Uterus (tissue), 2 donors: ENCODE data around the gene HADHB.

Experiments
- CTCF ChIP-seq, 4 experiments: fragments of 200-600 bp in 2 of 4; fragments of 450-650 bp in 2 of 4; sonication (generic) in 2 of 4; IDR thresholded peaks; one replicate each; pipeline ENCODE4 v1.5.1; 2016 to 2019; ENCODE audit warnings: antibody characterized with exemption in 4 of 4, mild to moderate bottlenecking in 2 of 4, moderate library complexity in 1 of 4
- POLR2A ChIP-seq, 2 donors: fragments of 450-650 bp; IDR thresholded peaks; one replicate each; pipeline ENCODE4 v1.6.1; 2016; ENCODE audit warnings: antibody characterized with exemption in 2 of 2, mild to moderate bottlenecking in 1 of 2, moderate library complexity in 1 of 2

DNA sequence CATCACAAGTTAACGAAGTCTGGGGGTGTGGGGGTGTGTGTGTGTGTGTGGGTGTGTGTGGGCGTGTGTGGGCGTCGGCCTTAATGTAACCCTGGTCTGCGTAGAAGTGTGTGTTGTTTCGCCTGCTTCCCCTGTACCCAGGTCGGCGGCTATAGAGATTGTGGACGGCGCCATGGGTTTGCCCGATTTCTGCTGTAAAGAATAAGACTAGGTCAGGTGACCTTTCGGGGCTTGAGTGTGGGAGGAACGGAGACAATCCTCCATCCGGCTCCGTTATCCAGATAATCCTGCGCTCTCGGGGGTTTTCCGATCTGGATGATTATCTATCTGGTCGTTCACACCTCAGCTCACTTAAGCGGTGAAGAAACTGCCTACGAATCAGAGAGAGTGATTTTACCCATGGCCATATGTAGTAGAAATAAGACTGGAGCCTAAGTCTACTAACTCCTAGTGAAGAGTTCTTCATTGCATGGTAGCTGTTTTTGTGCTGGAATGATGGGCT, 543 bp downstream of the HADHB start:
- TF ChIP-seq CTCF (IDR thresholded peaks at IDR 0.05) (no peak), POLR2A (IDR thresholded peaks at IDR 0.05) (no peak)
